HCT116 (cell line): ENCODE results near the gene OLA1. TPM values are rescaled to one million over a fixed set of nuclear protein-coding genes. Genes with fewer than 3 reads are reported as not detected.
A peak's percentile ranks its signal among the peaks of the same experiment; 100 is the strongest.

Experiments used
- ATAC-seq: fragments of 200-7000 bp; cut with Tn5 transposase; 2 replicates; pipeline ENCODE4 v1.9.1; 2020; ENCODE audit warnings: mild to moderate bottlenecking, moderate library complexity
- BruUV-seq: library from RNA; stranded (reverse); fragments of 400-500 nt; replicated peaks from 2 replicates; lab custom pipeline; 2021; lab: Mats Ljungman, UMichigan
- CTCF ChIA-PET: fragments of 300-600 bp; sonication (Branson Sonifier 250); formaldehyde crosslinking; loops from one replicate; lab custom pipeline; 2021; ENCODE audit warnings: antibody characterized with exemption; lab: Charles Lee
- POLR2A ChIA-PET: fragments of 300-600, 350-600 bp; sonication (Branson Sonifier 250); formaldehyde crosslinking; loops from one replicate; lab custom pipeline; 2021; ENCODE audit warnings: antibody characterized with exemption; lab: Charles Lee
- RAD21 ChIA-PET, 2 experiments: fragments of 300-600 bp; sonication (Branson Sonifier 250); formaldehyde crosslinking; loops; one replicate each; lab custom pipeline; 2023; ENCODE audit warnings: low total read pairs in 2 of 2; ENCODE audit not compliant: uncharacterized antibody in 2 of 2, unreplicated experiment in 2 of 2, low non-redundant PET in 1 of 2; lab: Charles Lee
- DNase-seq: peaks from one replicate; pipeline ENCODE4 v3.0.0-alpha.2; 2010; ENCODE audit warnings: low read depth, low spot score
- H2AFZ ChIP-seq: fragments of 200-600 bp; shearing (Covaris generic), sonication (generic); 2 replicates; pipeline ENCODE4 v1.6.1; 2017; ENCODE audit warnings: low read depth, mixed run types, mixed read lengths, antibody characterized with exemption, low read length; ENCODE audit not compliant: poor library complexity, severe bottlenecking
- H3K27ac ChIP-seq: 2 replicates; pipeline ENCODE4 v1.5.1; 2012; ENCODE audit warnings: low read depth, low read length
- H3K27me3 ChIP-seq: fragments of 200-600 bp; sonication (generic); 2 replicates; pipeline ENCODE4 v1.6.1; 2016; ENCODE audit warnings: mixed run types, low read length, mixed read lengths; ENCODE audit not compliant: insufficient read depth
- H3K36me3 ChIP-seq, 2 experiments: fragments of 200-500 bp in 1 of 2; fragments of 200-600 bp in 1 of 2; sonication (Bioruptor generic) in 1 of 2; sonication (generic) in 1 of 2; 2 replicates each; pipeline versions ENCODE4 v1.5.1 to v1.6.1; 2014 to 2016; ENCODE audit warnings: low read length in 2 of 2, inconsistent platforms in 1 of 2, mixed read lengths in 1 of 2, mixed run types in 1 of 2; ENCODE audit not compliant: insufficient read depth in 2 of 2, control insufficient read depth in 1 of 2
- H3K4me1 ChIP-seq, 2 experiments: fragments of 200-600 bp in 1 of 2; sonication (generic) in 1 of 2; 2 replicates each; pipeline versions ENCODE4 v1.5.1 to v1.6.1; 2012 to 2017; ENCODE audit warnings: low read length in 2 of 2, inconsistent platforms in 1 of 2, mild to moderate bottlenecking in 1 of 2, mixed read lengths in 1 of 2, mixed run types in 1 of 2, moderate library complexity in 1 of 2; ENCODE audit not compliant: insufficient read depth in 2 of 2, control insufficient read depth in 1 of 2
- H3K4me2 ChIP-seq: fragments of 200-600 bp; sonication (generic); 2 replicates; pipeline ENCODE4 v1.6.1; 2017; ENCODE audit warnings: mixed run types, low read length, mixed read lengths
- H3K4me3 ChIP-seq, 2 experiments: fragments of 200-600 bp in 1 of 2; sonication (generic) in 1 of 2; replicated peaks in 1 of 2; 2 replicates each; pipeline ENCODE4 v1.5.1; 2011 to 2016; ENCODE audit warnings: low read length in 2 of 2, control low read depth in 1 of 2, low read depth in 1 of 2, mild to moderate bottlenecking in 1 of 2, mixed read lengths in 1 of 2, mixed run types in 1 of 2
- H3K79me2 ChIP-seq: fragments of 200-600 bp; sonication (generic); 2 replicates; pipeline ENCODE4 v1.6.1; 2017; ENCODE audit warnings: mild to moderate bottlenecking, mixed run types, low read length, moderate library complexity, mixed read lengths; ENCODE audit not compliant: insufficient read depth
- H3K9ac ChIP-seq: fragments of 200-600 bp; sonication (generic); 2 replicates; pipeline ENCODE4 v1.6.1; 2016; ENCODE audit warnings: low read length, mixed read lengths
- H3K9me2 ChIP-seq: fragments of 200-600 bp; sonication (generic), shearing (Covaris generic); 2 replicates; pipeline ENCODE4 v1.6.1; 2017; ENCODE audit warnings: mixed run types, mild to moderate bottlenecking, moderate library complexity; ENCODE audit not compliant: insufficient read depth
- H3K9me3 ChIP-seq, 2 experiments: fragments of 200-500 bp in 1 of 2; fragments of 200-600 bp in 1 of 2; sonication (Bioruptor generic) in 1 of 2; sonication (generic) in 1 of 2; 2 replicates each; pipeline ENCODE4 v1.6.1; 2014 to 2017; ENCODE audit warnings: low read length in 2 of 2, mixed read lengths in 2 of 2, inconsistent platforms in 1 of 2, low read depth in 1 of 2, mild to moderate bottlenecking in 1 of 2, mixed run types in 1 of 2, moderate library complexity in 1 of 2; ENCODE audit not compliant: control insufficient read depth in 1 of 2, insufficient read depth in 1 of 2
- H4K20me1 ChIP-seq: fragments of 200-600 bp; sonication (generic), shearing (Covaris generic); 2 replicates; pipeline ENCODE4 v1.6.1; 2017; ENCODE audit warnings: mixed run types, mild to moderate bottlenecking, moderate library complexity; ENCODE audit not compliant: insufficient read depth
- CBX3 ChIP-seq: IDR thresholded peaks from 2 replicates; pipeline ENCODE4 v1.6.1; 2012; ENCODE audit warnings: low read depth
- CEBPB ChIP-seq: IDR thresholded peaks from 2 replicates; pipeline ENCODE4 v1.6.1; 2012; ENCODE audit warnings: low read depth
- EGR1 ChIP-seq: IDR thresholded peaks from 2 replicates; pipeline ENCODE4 v1.6.1; 2012; ENCODE audit warnings: low read depth
- ELF1 ChIP-seq: IDR thresholded peaks from 2 replicates; pipeline ENCODE4 v1.6.1; 2012; ENCODE audit warnings: low read depth, borderline replicate concordance
- EZH2 ChIP-seq: fragments of 200-600 bp; sonication (generic); IDR thresholded peaks from 2 replicates; pipeline ENCODE4 v1.6.1; 2017; ENCODE audit warnings: antibody characterized with exemption, mixed run types
- EZH2phosphoT487 ChIP-seq: fragments of 200-600 bp; IDR thresholded peaks from 2 replicates; pipeline ENCODE4 v1.6.1; 2018; ENCODE audit warnings: antibody characterized with exemption, borderline replicate concordance
- FOSL1 ChIP-seq: IDR thresholded peaks from 2 replicates; pipeline ENCODE4 v1.6.1; 2012; ENCODE audit warnings: low read depth
- JUND ChIP-seq: IDR thresholded peaks from 2 replicates; pipeline ENCODE4 v1.6.1; 2012
- POLR2A ChIP-seq: IDR thresholded peaks from 2 replicates; pipeline ENCODE4 v1.7.0; 2011; ENCODE audit warnings: borderline replicate concordance; ENCODE audit not compliant: insufficient read depth, insufficient read length; ENCODE audit errors: extremely low read depth
- POLR2AphosphoS5 ChIP-seq: IDR thresholded peaks from 2 replicates; pipeline ENCODE4 v1.6.1; 2011; ENCODE audit warnings: mild to moderate bottlenecking, low read depth, low read length, moderate library complexity
- RAD21 ChIP-seq: IDR thresholded peaks from 2 replicates; pipeline ENCODE4 v1.6.1; 2012; ENCODE audit warnings: low read depth, mild to moderate bottlenecking
- REST ChIP-seq: IDR thresholded peaks from 2 replicates; pipeline ENCODE4 v1.6.1; 2012; ENCODE audit warnings: low read depth
- SIN3A ChIP-seq: IDR thresholded peaks from 2 replicates; pipeline ENCODE4 v1.6.1; 2012; ENCODE audit warnings: low read depth
- SP1 ChIP-seq: IDR thresholded peaks from 2 replicates; pipeline ENCODE4 v1.6.1; 2012; ENCODE audit warnings: low read depth
- SRF ChIP-seq: IDR thresholded peaks from 2 replicates; pipeline ENCODE4 v1.6.1; 2012; ENCODE audit warnings: low read depth
- TCF7L2 ChIP-seq: IDR thresholded peaks from 2 replicates; pipeline ENCODE4 v1.7.0; 2011; ENCODE audit warnings: borderline replicate concordance, inconsistent platforms; ENCODE audit not compliant: insufficient read depth, insufficient read length; ENCODE audit errors: extremely low read depth
- ZFX ChIP-seq: fragments of 450-650 bp; IDR thresholded peaks from 2 replicates; pipeline ENCODE4 v1.6.1; 2017
- ZNF274 ChIP-seq: fragments of 200-500 bp; sonication (Bioruptor generic); IDR thresholded peaks from 2 replicates; pipeline ENCODE4 v1.6.1; 2014; ENCODE audit warnings: mild to moderate bottlenecking, low read depth, low read length, inconsistent platforms
- intact Hi-C: fragments of 100-400 bp; cut with micrococcal nuclease; formaldehyde crosslinking; loops from 2 replicates; pipeline ENCODE4 v1.10.0; 2022
- total RNA-seq: library from RNA; stranded (reverse); gene quantifications from one replicate; pipeline ENCODE4 v1.2.1, GENCODE V29; 2021; ENCODE audit not compliant: unreplicated experiment
- TF ChIP-seq, protein P1 (sequence below): IDR thresholded peaks from 2 replicates; pipeline ENCODE4 v1.6.1; 2011; ENCODE audit warnings: mild to moderate bottlenecking, low read length, moderate library complexity; ENCODE audit not compliant: insufficient replicate concordance; ENCODE audit errors: extremely low read depth
- TF ChIP-seq, protein P2 (sequence below), 3 experiments: fragments of 200-600 bp in 1 of 3; sonication (generic) in 1 of 3; IDR thresholded peaks in 2 of 3; conservative IDR thresholded peaks in 1 of 3; 2 replicates each; pipeline ENCODE4 v1.5.1; 2012 to 2017; ENCODE audit warnings: low read depth in 2 of 3, low read length in 2 of 3, antibody characterized with exemption in 1 of 3, borderline replicate concordance in 1 of 3, control low read depth in 1 of 3, mild to moderate bottlenecking in 1 of 3, mixed read lengths in 1 of 3, mixed run types in 1 of 3, moderate library complexity in 1 of 3; ENCODE audit not compliant: insufficient read depth in 1 of 3
- TF ChIP-seq, protein P3 (sequence below): IDR thresholded peaks from 2 replicates; pipeline ENCODE4 v1.6.1; 2012
- TF ChIP-seq, protein P4 (sequence below): IDR thresholded peaks from 2 replicates; pipeline ENCODE4 v1.6.1; 2012

Gene OLA1
- total RNA-seq, 1 experiment from 2014 or later: 219 TPM

DNA sequence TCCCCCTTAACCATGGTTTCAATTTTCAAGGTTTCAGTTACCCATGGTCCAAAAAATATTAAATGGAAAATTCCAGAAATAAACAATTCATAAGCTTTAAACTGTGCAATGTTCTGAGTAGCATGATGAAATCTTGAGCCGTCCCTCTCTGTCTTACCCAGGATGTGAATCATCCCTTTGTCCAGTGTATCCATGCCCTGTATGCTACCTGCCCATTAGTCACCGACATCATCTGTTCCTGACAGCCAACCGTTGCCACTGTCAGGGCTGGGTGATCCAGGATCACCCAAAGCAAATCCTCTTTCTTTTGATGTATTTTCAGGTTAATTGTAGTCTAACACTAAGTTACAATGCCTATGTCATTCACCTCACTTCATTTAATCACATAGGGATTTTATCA lies 15.7 kb upstream of the OLA1 start:
- peak overlapping the region; percentile 37 for H2AFZ ChIP-seq
- no TSS peak for BruUV-seq
- no peaks in the 10 kb centered on the region for H3K27me3 ChIP-seq
- H3K4me1 ChIP-seq: peaks cover 4 to 12% of the 10 kb centered on the region in 2 experiments; a peak in 3 of 4 replicates
- H3K27ac ChIP-seq: no peak overlapping the region
- peak overlapping the region; percentile 50 for H3K4me2 ChIP-seq
- no peaks in the 10 kb centered on the region for H3K9me2 ChIP-seq
- no peak overlapping the region for H3K9ac ChIP-seq
- no peaks in the 10 kb centered on the region for H3K9me3 ChIP-seq
- DNase-seq (peak; percentile 90), ATAC-seq (peak; percentile 99)
- H3K79me2 ChIP-seq: no peaks in the 10 kb centered on the region
- intact Hi-C loops: no loop called here
- H4K20me1 ChIP-seq: no peaks in the 10 kb centered on the region
- H3K36me3 ChIP-seq: no peaks in the 10 kb centered on the region
- RAD21 ChIA-PET: interaction anchor here in 1 of 2 experiments (0.6 kb wide), 1 partner anchor 824 kb away, joined by 3 read pairs; no protein-coding TSS in a partner anchor
- 0 out of 4 replicates have a peak overlapping the region, but pooled peaks of 1 of the 2 experiments have one; percentile 1 for H3K4me3 ChIP-seq
- CTCF ChIA-PET: no interaction called here
- POLR2A ChIA-PET: interaction anchor here (0.6 to 1.5 kb wide), 2 partner anchors 14 to 16 kb away, joined by 3 to 8 read pairs; partner anchors contain the start of gene OLA1
- TF ChIP-seq CEBPB (peak; percentile 94), TCF7L2 (peak; percentile 56), SIN3A (peak; percentile 89), POLR2A (no peak), SP1 (peak; percentile 91), JUND (peak; percentile 94), ZFX (no peak), ZNF274 (no peak), POLR2AphosphoS5 (peak; percentile 73), ELF1 (no peak), RAD21 (no peak), CBX3 (peak; percentile 84), EZH2 (no peak), SRF (peak; percentile 32; the same call in 1 of the 2 replicates), EGR1 (no peak), FOSL1 (peak; percentile 87), REST (no peak), EZH2phosphoT487 (no peak)
- TF ChIP-seq, protein P1, sequence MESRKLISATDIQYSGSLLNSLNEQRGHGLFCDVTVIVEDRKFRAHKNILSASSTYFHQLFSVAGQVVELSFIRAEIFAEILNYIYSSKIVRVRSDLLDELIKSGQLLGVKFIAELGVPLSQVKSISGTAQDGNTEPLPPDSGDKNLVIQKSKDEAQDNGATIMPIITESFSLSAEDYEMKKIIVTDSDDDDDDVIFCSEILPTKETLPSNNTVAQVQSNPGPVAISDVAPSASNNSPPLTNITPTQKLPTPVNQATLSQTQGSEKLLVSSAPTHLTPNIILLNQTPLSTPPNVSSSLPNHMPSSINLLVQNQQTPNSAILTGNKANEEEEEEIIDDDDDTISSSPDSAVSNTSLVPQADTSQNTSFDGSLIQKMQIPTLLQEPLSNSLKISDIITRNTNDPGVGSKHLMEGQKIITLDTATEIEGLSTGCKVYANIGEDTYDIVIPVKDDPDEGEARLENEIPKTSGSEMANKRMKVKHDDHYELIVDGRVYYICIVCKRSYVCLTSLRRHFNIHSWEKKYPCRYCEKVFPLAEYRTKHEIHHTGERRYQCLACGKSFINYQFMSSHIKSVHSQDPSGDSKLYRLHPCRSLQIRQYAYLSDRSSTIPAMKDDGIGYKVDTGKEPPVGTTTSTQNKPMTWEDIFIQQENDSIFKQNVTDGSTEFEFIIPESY: peak; percentile 71
- TF ChIP-seq, protein P2, sequence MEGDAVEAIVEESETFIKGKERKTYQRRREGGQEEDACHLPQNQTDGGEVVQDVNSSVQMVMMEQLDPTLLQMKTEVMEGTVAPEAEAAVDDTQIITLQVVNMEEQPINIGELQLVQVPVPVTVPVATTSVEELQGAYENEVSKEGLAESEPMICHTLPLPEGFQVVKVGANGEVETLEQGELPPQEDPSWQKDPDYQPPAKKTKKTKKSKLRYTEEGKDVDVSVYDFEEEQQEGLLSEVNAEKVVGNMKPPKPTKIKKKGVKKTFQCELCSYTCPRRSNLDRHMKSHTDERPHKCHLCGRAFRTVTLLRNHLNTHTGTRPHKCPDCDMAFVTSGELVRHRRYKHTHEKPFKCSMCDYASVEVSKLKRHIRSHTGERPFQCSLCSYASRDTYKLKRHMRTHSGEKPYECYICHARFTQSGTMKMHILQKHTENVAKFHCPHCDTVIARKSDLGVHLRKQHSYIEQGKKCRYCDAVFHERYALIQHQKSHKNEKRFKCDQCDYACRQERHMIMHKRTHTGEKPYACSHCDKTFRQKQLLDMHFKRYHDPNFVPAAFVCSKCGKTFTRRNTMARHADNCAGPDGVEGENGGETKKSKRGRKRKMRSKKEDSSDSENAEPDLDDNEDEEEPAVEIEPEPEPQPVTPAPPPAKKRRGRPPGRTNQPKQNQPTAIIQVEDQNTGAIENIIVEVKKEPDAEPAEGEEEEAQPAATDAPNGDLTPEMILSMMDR (IDR thresholded peaks at IDR 0.05 in 2 of 3, conservative IDR thresholded peaks at IDR 0.05 in 1 of 3; ENCODE audit: borderline replicate concordance in 1 of 3, insufficient read depth in 1 of 3, low read depth in 2 of 3, low read length in 2 of 3): no peak
- TF ChIP-seq, protein P3, sequence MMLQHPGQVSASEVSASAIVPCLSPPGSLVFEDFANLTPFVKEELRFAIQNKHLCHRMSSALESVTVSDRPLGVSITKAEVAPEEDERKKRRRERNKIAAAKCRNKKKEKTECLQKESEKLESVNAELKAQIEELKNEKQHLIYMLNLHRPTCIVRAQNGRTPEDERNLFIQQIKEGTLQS: peak; percentile 83
- TF ChIP-seq, protein P4, sequence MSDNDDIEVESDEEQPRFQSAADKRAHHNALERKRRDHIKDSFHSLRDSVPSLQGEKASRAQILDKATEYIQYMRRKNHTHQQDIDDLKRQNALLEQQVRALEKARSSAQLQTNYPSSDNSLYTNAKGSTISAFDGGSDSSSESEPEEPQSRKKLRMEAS: peak; percentile 53
